ENCODE measurements around the gene CPVL.

The CPVL gene

DNA sequence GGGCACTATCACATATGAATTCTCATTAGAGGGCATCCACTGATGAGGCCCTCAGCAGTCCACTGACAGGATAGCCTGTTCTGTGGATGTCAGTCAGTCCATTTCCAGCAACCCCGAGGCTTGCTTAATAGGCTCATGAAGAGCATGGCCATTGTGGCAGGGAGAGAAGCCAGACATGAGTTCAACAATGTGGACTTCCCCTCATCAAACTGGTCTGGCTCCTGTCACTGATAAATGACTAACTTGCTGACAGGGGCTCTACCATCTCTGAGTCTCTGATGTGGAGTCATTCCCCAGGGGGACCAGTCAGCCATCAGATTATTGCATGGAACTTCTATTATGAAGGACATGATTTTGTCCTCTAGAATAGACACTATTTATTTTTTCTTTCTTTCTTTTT lies 168.5 kb downstream of the CPVL start:
- no peak overlapping the region for H3K4me3 ChIP-seq
- no peaks in the 10 kb centered on the region for H3K27me3 ChIP-seq
- TF ChIP-seq, protein P1, sequence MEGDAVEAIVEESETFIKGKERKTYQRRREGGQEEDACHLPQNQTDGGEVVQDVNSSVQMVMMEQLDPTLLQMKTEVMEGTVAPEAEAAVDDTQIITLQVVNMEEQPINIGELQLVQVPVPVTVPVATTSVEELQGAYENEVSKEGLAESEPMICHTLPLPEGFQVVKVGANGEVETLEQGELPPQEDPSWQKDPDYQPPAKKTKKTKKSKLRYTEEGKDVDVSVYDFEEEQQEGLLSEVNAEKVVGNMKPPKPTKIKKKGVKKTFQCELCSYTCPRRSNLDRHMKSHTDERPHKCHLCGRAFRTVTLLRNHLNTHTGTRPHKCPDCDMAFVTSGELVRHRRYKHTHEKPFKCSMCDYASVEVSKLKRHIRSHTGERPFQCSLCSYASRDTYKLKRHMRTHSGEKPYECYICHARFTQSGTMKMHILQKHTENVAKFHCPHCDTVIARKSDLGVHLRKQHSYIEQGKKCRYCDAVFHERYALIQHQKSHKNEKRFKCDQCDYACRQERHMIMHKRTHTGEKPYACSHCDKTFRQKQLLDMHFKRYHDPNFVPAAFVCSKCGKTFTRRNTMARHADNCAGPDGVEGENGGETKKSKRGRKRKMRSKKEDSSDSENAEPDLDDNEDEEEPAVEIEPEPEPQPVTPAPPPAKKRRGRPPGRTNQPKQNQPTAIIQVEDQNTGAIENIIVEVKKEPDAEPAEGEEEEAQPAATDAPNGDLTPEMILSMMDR (IDR thresholded peaks at IDR 0.05) = no peak
- H3K4me1 ChIP-seq = peaks cover 0 to 6% (median 0%) of the 10 kb centered on the region in 4 donors
- no peak for DNase-seq
- intact Hi-C loops (cut with DNase I; ENCODE audit: low total_unique reads) = no loop called here
- H3K36me3 ChIP-seq = no peaks in the 10 kb centered on the region
- no peak overlapping the region for H3K27ac ChIP-seq
- H3K9me3 ChIP-seq = peaks cover 0 to 6% (median 6%) of the 10 kb centered on the region in 3 donors

DNA sequence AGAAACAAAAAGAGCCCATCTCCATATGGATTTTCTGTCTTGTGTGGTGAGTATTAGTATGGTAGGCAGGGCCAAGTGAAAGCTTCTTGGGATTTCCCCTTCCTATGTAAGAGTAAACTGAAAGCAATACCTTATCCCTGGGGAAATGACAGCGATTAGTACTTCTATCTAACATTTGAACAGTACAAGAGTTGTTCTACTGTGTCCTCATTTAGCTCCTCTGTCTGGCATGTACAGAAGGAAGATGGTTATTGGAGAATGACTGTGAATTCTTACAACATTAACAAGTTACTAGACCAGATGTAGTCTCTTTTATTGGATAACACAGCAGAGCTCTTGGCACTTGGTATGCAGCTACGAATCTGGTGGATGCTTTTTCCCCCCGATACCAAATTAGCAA lies 170.3 kb downstream of the CPVL start:
- no peak for DNase-seq
- no peak overlapping the region for H3K4me3 ChIP-seq
- H3K27ac ChIP-seq = no peak overlapping the region
- no peaks in the 10 kb centered on the region for H3K36me3 ChIP-seq
- TF ChIP-seq, protein P1 (IDR thresholded peaks at IDR 0.05) = no peak
- peaks cover 0 to 6% (median 0%) of the 10 kb centered on the region in 4 donors for H3K4me1 ChIP-seq
- H3K27me3 ChIP-seq = no peaks in the 10 kb centered on the region
- H3K9me3 ChIP-seq = peaks cover 2 to 22% (median 11%) of the 10 kb centered on the region in 3 donors
- intact Hi-C loops (cut with DNase I; ENCODE audit: low total_unique reads) = no loop called here

DNA sequence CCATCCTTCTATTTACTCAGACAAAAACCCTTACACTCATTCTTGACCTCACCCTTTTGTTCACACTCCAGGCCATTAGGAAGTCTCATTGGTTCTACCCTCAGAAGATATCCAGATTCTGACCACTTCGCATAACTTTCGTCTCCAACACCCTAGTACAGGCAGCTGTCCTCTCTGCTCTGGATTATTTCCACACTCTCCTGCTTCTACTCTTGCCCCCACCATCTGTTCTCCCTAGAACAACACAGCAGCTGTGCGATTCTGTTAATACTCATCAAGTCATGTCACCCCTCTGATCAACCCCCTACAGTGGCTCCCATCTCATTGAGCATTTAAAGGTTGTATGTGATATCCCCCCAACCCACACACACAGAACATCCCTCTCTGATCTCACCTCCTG lies 172.7 kb downstream of the CPVL start:
- peaks cover 2 to 39% (median 11%) of the 10 kb centered on the region in 3 donors for H3K9me3 ChIP-seq

DNA sequence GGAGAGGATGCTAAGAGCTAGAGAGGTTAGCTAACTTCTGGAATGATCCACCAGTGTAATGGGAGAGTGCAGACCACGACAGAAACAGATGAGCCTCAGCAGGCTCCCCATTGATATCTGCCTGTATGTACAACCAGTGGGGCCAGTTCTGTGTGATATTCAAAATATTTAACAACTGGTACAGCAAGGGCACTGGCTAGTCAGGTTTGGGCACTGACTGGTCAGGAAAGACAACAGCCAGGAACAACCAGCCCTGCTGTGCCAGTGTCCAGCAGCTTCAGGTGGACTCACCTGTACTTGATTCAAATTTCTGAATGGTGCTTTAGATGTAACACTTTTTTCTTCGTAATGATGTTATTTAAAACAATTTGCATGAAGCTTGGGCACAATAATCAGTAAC lies 182.3 kb downstream of the CPVL start:
- H3K27me3 ChIP-seq = no peaks in the 10 kb centered on the region
- H3K27ac ChIP-seq = no peak overlapping the region
- H3K9me3 ChIP-seq = no peaks in the 10 kb centered on the region
- intact Hi-C loops (cut with DNase I; ENCODE audit: low total_unique reads) = no loop called here
- H3K4me1 ChIP-seq = no peaks in the 10 kb centered on the region
- no peaks in the 10 kb centered on the region for H3K36me3 ChIP-seq
- TF ChIP-seq, protein P1 (IDR thresholded peaks at IDR 0.05) = no peak
- DNase-seq = no peak
- no peak overlapping the region for H3K4me3 ChIP-seq

More for the DNA sequence above, 172.7 kb downstream of the CPVL start:
- intact Hi-C loops (cut with DNase I; ENCODE audit: low total_unique reads) = no loop called here
- Histone ChIP-seq H3K36me3 (no peaks in the 10 kb centered on the region), H3K4me3 (no peak overlapping the region), H3K4me1 (no peaks in the 10 kb centered on the region), H3K27ac (no peak overlapping the region), H3K27me3 (no peaks in the 10 kb centered on the region)
- TF ChIP-seq, protein P1 (IDR thresholded peaks at IDR 0.05) = no peak
- no peak for DNase-seq

DNA sequence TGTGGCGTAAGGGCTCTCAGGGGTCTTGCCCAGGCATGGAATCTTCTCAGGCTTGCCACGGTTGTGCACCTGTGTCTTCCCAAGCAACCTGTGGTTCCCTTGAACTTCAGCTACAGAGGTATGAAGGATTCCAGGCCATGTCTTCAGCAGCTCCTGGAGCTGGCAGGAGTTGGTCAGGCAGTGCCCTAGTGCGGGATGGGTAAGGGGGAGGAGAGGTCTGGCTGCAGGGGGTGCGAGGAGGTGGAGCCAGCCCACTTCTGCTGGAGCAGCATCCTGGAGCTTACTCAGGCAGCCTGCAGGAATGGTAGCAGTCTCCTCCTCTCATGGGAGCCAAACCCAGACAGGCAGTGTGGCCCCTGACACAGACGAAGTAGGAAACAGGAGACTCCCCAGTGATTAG lies 184.4 kb downstream of the CPVL start:
- no peaks in the 10 kb centered on the region for H3K9me3 ChIP-seq
- H3K4me3 ChIP-seq = no peak overlapping the region
- no peak for DNase-seq
- no peak overlapping the region for H3K27ac ChIP-seq
- TF ChIP-seq, protein P1 (IDR thresholded peaks at IDR 0.05) = no peak
- intact Hi-C loops (cut with DNase I; ENCODE audit: low total_unique reads) = no loop called here
- H3K36me3 ChIP-seq = no peaks in the 10 kb centered on the region
- H3K27me3 ChIP-seq = peaks cover 0 to 13% of the 10 kb centered on the region in 2 donors
- H3K4me1 ChIP-seq = peaks cover 0 to 18% (median 16%) of the 10 kb centered on the region in 4 donors
